C4-2B (cell line): ENCODE data around the gene TRNT1.

ENCODE experiments used
- CTCF ChIP-seq: fragments of 450-650 bp; conservative IDR thresholded peaks from 2 replicates; pipeline ENCODE4 v1.5.1; 2017; ENCODE audit warnings: mild to moderate bottlenecking
- ZFX ChIP-seq: fragments of 450-650 bp; IDR thresholded peaks from 2 replicates; pipeline ENCODE4 v1.6.1; 2017

DNA sequence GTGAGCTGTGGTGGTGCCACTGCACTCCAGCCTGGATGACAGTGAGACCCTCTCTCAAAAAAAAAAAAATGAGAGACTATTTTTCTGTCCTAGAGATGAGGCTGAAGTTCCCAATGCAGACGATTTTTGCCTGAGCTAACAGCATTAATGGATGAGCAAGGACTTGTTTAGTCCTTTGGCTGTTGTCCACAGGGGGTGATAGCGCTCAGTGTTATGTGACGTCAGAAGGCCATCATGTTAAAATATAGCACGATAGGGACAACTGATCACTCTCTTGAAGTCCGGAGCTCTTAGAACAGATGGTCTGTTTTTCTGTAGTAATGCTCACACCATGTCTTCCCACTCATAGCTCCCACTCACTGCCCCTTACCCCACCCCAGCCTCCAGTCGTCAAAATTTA, 6.8 kb downstream of the TRNT1 start:
- TF ChIP-seq CTCF (no peak), ZFX (no peak)
